Measurements from ENCODE around the gene CFAP119. TPM values are rescaled to one million over a fixed set of nuclear protein-coding genes. Genes with fewer than 3 reads are reported as not detected.

Gene CFAP119
- total RNA-seq, 1 experiment from 2014 or later, result 13.8 TPM

GRCh38 chr16:30722916-30723315 is 38.9 kb downstream of the CFAP119 start:
- H3K27ac Mint-ChIP-seq (ENCODE audit: unreplicated experiment), result no peak overlapping the region
- H3K4me1 Mint-ChIP-seq (ENCODE audit: low read depth, unreplicated experiment), result no peaks in the 10 kb centered on the region
- no peaks in the 10 kb centered on the region for H3K27me3 Mint-ChIP-seq (ENCODE audit: unreplicated experiment)
- intact Hi-C loops (cut with micrococcal nuclease; ENCODE audit: unreplicated experiment), result no loop called here
- H3K9me3 Mint-ChIP-seq (ENCODE audit: low read depth, unreplicated experiment), result no peaks in the 10 kb centered on the region
- TF ChIP-seq CTCF (IDR thresholded peaks at IDR 0.05; ENCODE audit: unreplicated experiment), result no peak
- no peak overlapping the region for H3K4me3 Mint-ChIP-seq (ENCODE audit: low read depth, unreplicated experiment)
- no TSS peak for BruUV-seq (replicated peaks)
- peaks cover 73% of the 10 kb centered on the region for H3K36me3 Mint-ChIP-seq (ENCODE audit: insufficient read depth, unreplicated experiment)
- CTCF ChIA-PET, result no interaction called here
- DNase-seq, result no peak

- Mint-ChIP-seq H3K4me1 (ENCODE audit: low read depth, unreplicated experiment) (no peaks in the 10 kb centered on the region), H3K9me3 (ENCODE audit: low read depth, unreplicated experiment) (no peaks in the 10 kb centered on the region), H3K27me3 (ENCODE audit: unreplicated experiment) (no peaks in the 10 kb centered on the region), H3K4me3 (ENCODE audit: low read depth, unreplicated experiment) (no peak overlapping the region), H3K27ac (ENCODE audit: unreplicated experiment) (peak overlapping the region; percentile 40), H3K36me3 (ENCODE audit: insufficient read depth, unreplicated experiment) (peaks cover 73% of the 10 kb centered on the region)
- no TSS peak for BruUV-seq (replicated peaks)
- DNase-seq, result no peak
- intact Hi-C loops (cut with micrococcal nuclease; ENCODE audit: unreplicated experiment), result no loop called here
- CTCF ChIA-PET, result interaction anchor here (0.6 kb wide), 1 partner anchor 168 kb away, joined by 3 read pairs; no protein-coding TSS in a partner anchor
- peak; percentile 17 for TF ChIP-seq CTCF (IDR thresholded peaks at IDR 0.05; ENCODE audit: unreplicated experiment)
Measured at GRCh38 chr16:30722443-30722842, 39.4 kb downstream of the CFAP119 start.

GRCh38 chr16:30721606-30722005 is 40.3 kb downstream of the CFAP119 start:
- no peaks in the 10 kb centered on the region for H3K4me1 Mint-ChIP-seq (ENCODE audit: low read depth, unreplicated experiment)
- CTCF ChIA-PET, result no interaction called here
- no peaks in the 10 kb centered on the region for H3K9me3 Mint-ChIP-seq (ENCODE audit: low read depth, unreplicated experiment)
- H3K27ac Mint-ChIP-seq (ENCODE audit: unreplicated experiment), result no peak overlapping the region
- BruUV-seq (replicated peaks), result no TSS peak
- DNase-seq, result no peak
- peaks cover 72% of the 10 kb centered on the region for H3K36me3 Mint-ChIP-seq (ENCODE audit: insufficient read depth, unreplicated experiment)
- no peak for TF ChIP-seq CTCF (IDR thresholded peaks at IDR 0.05; ENCODE audit: unreplicated experiment)
- H3K4me3 Mint-ChIP-seq (ENCODE audit: low read depth, unreplicated experiment), result no peak overlapping the region
- no peaks in the 10 kb centered on the region for H3K27me3 Mint-ChIP-seq (ENCODE audit: unreplicated experiment)
- intact Hi-C loops (cut with micrococcal nuclease; ENCODE audit: unreplicated experiment), result no loop called here

GRCh38 chr16:30721167-30721566 is 40.7 kb downstream of the CFAP119 start:
- CTCF ChIA-PET, result no interaction called here
- no peak overlapping the region for H3K4me3 Mint-ChIP-seq (ENCODE audit: low read depth, unreplicated experiment)
- BruUV-seq (replicated peaks), result no TSS peak
- no peaks in the 10 kb centered on the region for H3K4me1 Mint-ChIP-seq (ENCODE audit: low read depth, unreplicated experiment)
- H3K27me3 Mint-ChIP-seq (ENCODE audit: unreplicated experiment), result no peaks in the 10 kb centered on the region
- intact Hi-C loops (cut with micrococcal nuclease; ENCODE audit: unreplicated experiment), result no loop called here
- no peak for TF ChIP-seq CTCF (IDR thresholded peaks at IDR 0.05; ENCODE audit: unreplicated experiment)
- peaks cover 75% of the 10 kb centered on the region for H3K36me3 Mint-ChIP-seq (ENCODE audit: insufficient read depth, unreplicated experiment)
- no peak overlapping the region for H3K27ac Mint-ChIP-seq (ENCODE audit: unreplicated experiment)
- H3K9me3 Mint-ChIP-seq (ENCODE audit: low read depth, unreplicated experiment), result no peaks in the 10 kb centered on the region
- DNase-seq, result no peak
